Stomach smooth muscle (tissue), 2 donors: ENCODE results near the gene RNU6-7.

Experiments used
- H3K27ac ChIP-seq: one replicate; pipeline ENCODE4 v1.7.0; 2013; ENCODE audit warnings: mild to moderate bottlenecking, low read length, inconsistent platforms
- H3K27me3 ChIP-seq, 2 donors: one replicate each; pipeline ENCODE4 v1.7.0; 2013; ENCODE audit warnings: low read length in 2 of 2; ENCODE audit not compliant: insufficient read depth in 2 of 2, control insufficient read depth in 1 of 2
- H3K36me3 ChIP-seq, 2 donors: one replicate each; pipeline ENCODE4 v1.7.0; 2013; ENCODE audit warnings: low read length in 2 of 2; ENCODE audit not compliant: control insufficient read depth in 2 of 2, insufficient read depth in 2 of 2
- H3K4me1 ChIP-seq: one replicate; pipeline ENCODE4 v1.7.0; 2013; ENCODE audit warnings: low read length; ENCODE audit not compliant: control insufficient read depth, insufficient read depth
- H3K4me3 ChIP-seq, 2 donors: one replicate each; pipeline ENCODE4 v1.7.0; 2013; ENCODE audit warnings: low read length in 2 of 2
- H3K9ac ChIP-seq, 2 donors: one replicate each; pipeline ENCODE4 v1.7.0; 2013; ENCODE audit warnings: low read length in 2 of 2, mild to moderate bottlenecking in 1 of 2
- H3K9me3 ChIP-seq, 2 donors: one replicate each; pipeline ENCODE4 v1.7.0; 2013; ENCODE audit warnings: low read length in 2 of 2; ENCODE audit not compliant: control insufficient read depth in 2 of 2
- donor health status: healthy.
- donor health status: Pancreatic carcinoma.

The RNU6-7 gene

GRCh38 chr14:32192712-32193373 is 9.0 kb upstream of the RNU6-7 start:
- Histone ChIP-seq H3K4me3 (no peak overlapping the region), H3K36me3 (no peaks in the 10 kb centered on the region), H3K9me3 (no peaks in the 10 kb centered on the region), H3K27me3 (no peaks in the 10 kb centered on the region), H3K4me1 (no peaks in the 10 kb centered on the region), H3K27ac (no peak overlapping the region), H3K9ac (no peak overlapping the region)

GRCh38 chr14:32193532-32193931 is 8.3 kb upstream of the RNU6-7 start:
- H3K4me1 ChIP-seq, result no peaks in the 10 kb centered on the region
- H3K36me3 ChIP-seq, result no peaks in the 10 kb centered on the region
- no peaks in the 10 kb centered on the region for H3K9me3 ChIP-seq
- no peak overlapping the region for H3K4me3 ChIP-seq
- H3K27ac ChIP-seq, result no peak overlapping the region
- no peak overlapping the region for H3K9ac ChIP-seq
- no peaks in the 10 kb centered on the region for H3K27me3 ChIP-seq

- no peaks in the 10 kb centered on the region for H3K36me3 ChIP-seq
- no peaks in the 10 kb centered on the region for H3K4me1 ChIP-seq
- no peak overlapping the region for H3K9ac ChIP-seq
- H3K4me3 ChIP-seq, result no peak overlapping the region
- H3K27ac ChIP-seq, result no peak overlapping the region
- no peaks in the 10 kb centered on the region for H3K27me3 ChIP-seq
- no peaks in the 10 kb centered on the region for H3K9me3 ChIP-seq
Observed at GRCh38 chr14:32195636-32196035, 6.2 kb upstream of the RNU6-7 start.

GRCh38 chr14:32197919-32198318 is 3.9 kb upstream of the RNU6-7 start:
- no peaks in the 10 kb centered on the region for H3K27me3 ChIP-seq
- no peak overlapping the region for H3K27ac ChIP-seq

GRCh38 chr14:32200368-32201192 is 1.3 kb upstream of the RNU6-7 start:
- peak overlapping the region; percentile 68 to 87 for H3K4me3 ChIP-seq
- H3K9me3 ChIP-seq, result no peaks in the 10 kb centered on the region
- H3K27ac ChIP-seq, result peak overlapping the region; percentile 79
- peak overlapping the region; percentile 74 to 93 for H3K9ac ChIP-seq
- no peaks in the 10 kb centered on the region for H3K36me3 ChIP-seq
- H3K27me3 ChIP-seq, result no peaks in the 10 kb centered on the region
- peaks cover 10% of the 10 kb centered on the region for H3K4me1 ChIP-seq

More at GRCh38 chr14:32197919-32198318, 3.9 kb upstream of the RNU6-7 start:
- no peaks in the 10 kb centered on the region for H3K36me3 ChIP-seq
- H3K4me3 ChIP-seq, result no peak overlapping the region
- peaks cover 10% of the 10 kb centered on the region for H3K4me1 ChIP-seq
- no peaks in the 10 kb centered on the region for H3K9me3 ChIP-seq
- H3K9ac ChIP-seq, result no peak overlapping the region

GRCh38 chr14:32201193-32201815 is 541 bp upstream of the RNU6-7 start:
- Histone ChIP-seq H3K9me3 (no peaks in the 10 kb centered on the region), H3K27me3 (no peaks in the 10 kb centered on the region), H3K36me3 (no peaks in the 10 kb centered on the region), H3K9ac (peak overlapping the region; percentile 74 to 93), H3K4me3 (peak overlapping the region; percentile 68 to 87), H3K4me1 (peaks cover 10% of the 10 kb centered on the region), H3K27ac (peak overlapping the region; percentile 79)

- H3K36me3 ChIP-seq, result no peaks in the 10 kb centered on the region
- H3K9me3 ChIP-seq, result no peaks in the 10 kb centered on the region
- H3K27me3 ChIP-seq, result no peaks in the 10 kb centered on the region
- peak overlapping the region; percentile 79 for H3K27ac ChIP-seq
- H3K9ac ChIP-seq, result peak overlapping the region; percentile 74 to 93
- H3K4me1 ChIP-seq, result peaks cover 10% of the 10 kb centered on the region
- peak overlapping the region; percentile 68 to 87 for H3K4me3 ChIP-seq
Observed at GRCh38 chr14:32202491-32202997, 699 bp downstream of the RNU6-7 start.

- Histone ChIP-seq H3K27me3 (no peaks in the 10 kb centered on the region), H3K4me1 (peaks cover 10% of the 10 kb centered on the region), H3K9me3 (no peaks in the 10 kb centered on the region), H3K27ac (peak within 1 kb of the TSS; percentile 79), H3K36me3 (no peaks in the 10 kb centered on the region), H3K9ac (peak within 1 kb of the TSS; percentile 74 to 93), H3K4me3 (peak within 1 kb of the TSS; percentile 68 to 87)
Observed at GRCh38 chr14:32202998-32203882, 1.4 kb downstream of the RNU6-7 start, which contains the start of gene RNU6-8. Gene RNU6-8, minus strand, starts transcription at chr14:32203269.

GRCh38 chr14:32203928-32204357 is 2.1 kb downstream of the RNU6-7 start:
- peak overlapping the region; percentile 79 for H3K27ac ChIP-seq
- peak overlapping the region; percentile 74 to 93 for H3K9ac ChIP-seq

GRCh38 chr14:32205554-32205953 is 3.7 kb downstream of the RNU6-7 start:
- Histone ChIP-seq H3K4me3 (no peak overlapping the region), H3K36me3 (no peaks in the 10 kb centered on the region), H3K9me3 (no peaks in the 10 kb centered on the region), H3K27ac (no peak overlapping the region), H3K9ac (no peak overlapping the region), H3K4me1 (peaks cover 10% of the 10 kb centered on the region), H3K27me3 (no peaks in the 10 kb centered on the region)

More at GRCh38 chr14:32203928-32204357, 2.1 kb downstream of the RNU6-7 start:
- Histone ChIP-seq H3K4me1 (peaks cover 10% of the 10 kb centered on the region), H3K27me3 (no peaks in the 10 kb centered on the region), H3K9me3 (no peaks in the 10 kb centered on the region), H3K4me3 (peak overlapping the region; percentile 68 to 87), H3K36me3 (no peaks in the 10 kb centered on the region)
